ENCODE data around the gene TBC1D1.

The TBC1D1 gene

GRCh38 chr4:37865450-37865849 lies 25.4 kb upstream of the TBC1D1 start:
- Histone ChIP-seq H3K4me3 (ENCODE audit: low read length) (no peak overlapping the region), H3K79me2 (ENCODE audit: low read length) (no peaks in the 10 kb centered on the region), H3K27me3 (replicated peaks; ENCODE audit: insufficient read depth, low read length) (no peaks in the 10 kb centered on the region), H3K27ac (ENCODE audit: low read length) (no peak overlapping the region), H2AFZ (ENCODE audit: low read length) (no peak overlapping the region), H3K9me3 (replicated peaks; ENCODE audit: insufficient read depth, low read length) (no peaks in the 10 kb centered on the region), H3K9ac (ENCODE audit: low read length) (no peak overlapping the region), H3K9me2 (replicated peaks; ENCODE audit: insufficient read depth, low read length) (no peaks in the 10 kb centered on the region), H3F3A (ENCODE audit: insufficient read depth, low read length) (no peaks in the 10 kb centered on the region), H4K20me1 (ENCODE audit: insufficient read depth, low read length) (no peaks in the 10 kb centered on the region), H3K4me1 (ENCODE audit: low read length) (no peaks in the 10 kb centered on the region), H3K36me3 (replicated peaks; ENCODE audit: insufficient read depth, low read length) (no peaks in the 10 kb centered on the region), H3K4me2 (ENCODE audit: low read depth, low read length) (no peak overlapping the region)
- DNase-seq: no peak
- TF ChIP-seq CTCF (IDR thresholded peaks at IDR 0.05; ENCODE audit: low read length) (no peak), EZH2phosphoT487 (IDR thresholded peaks at IDR 0.05; ENCODE audit: low read length) (no peak), EZH2 (optimal IDR thresholded peaks at IDR 0.05; ENCODE audit: low read depth, low read length) (no peak)

- Histone ChIP-seq H3K36me3 (replicated peaks; ENCODE audit: insufficient read depth, low read length) (no peaks in the 10 kb centered on the region), H3K27me3 (replicated peaks; ENCODE audit: insufficient read depth, low read length) (no peaks in the 10 kb centered on the region), H3K79me2 (ENCODE audit: low read length) (no peaks in the 10 kb centered on the region), H3K4me2 (ENCODE audit: low read depth, low read length) (no peak overlapping the region), H3K4me3 (ENCODE audit: low read length) (no peak overlapping the region), H2AFZ (ENCODE audit: low read length) (no peak overlapping the region), H3K9ac (ENCODE audit: low read length) (no peak overlapping the region), H4K20me1 (ENCODE audit: insufficient read depth, low read length) (no peaks in the 10 kb centered on the region), H3K4me1 (ENCODE audit: low read length) (peaks cover 3% of the 10 kb centered on the region), H3F3A (ENCODE audit: insufficient read depth, low read length) (no peaks in the 10 kb centered on the region), H3K27ac (ENCODE audit: low read length) (no peak overlapping the region), H3K9me3 (replicated peaks; ENCODE audit: insufficient read depth, low read length) (no peaks in the 10 kb centered on the region), H3K9me2 (replicated peaks; ENCODE audit: insufficient read depth, low read length) (no peaks in the 10 kb centered on the region)
- TF ChIP-seq CTCF (IDR thresholded peaks at IDR 0.05; ENCODE audit: low read length): no peak
- no peak for TF ChIP-seq EZH2 (optimal IDR thresholded peaks at IDR 0.05; ENCODE audit: low read depth, low read length)
- no peak for TF ChIP-seq EZH2phosphoT487 (IDR thresholded peaks at IDR 0.05; ENCODE audit: low read length)
- DNase-seq: no peak
Measured at GRCh38 chr4:37867102-37867501, 23.8 kb upstream of the TBC1D1 start.

GRCh38 chr4:37868238-37868637 lies 22.6 kb upstream of the TBC1D1 start:
- H3K79me2 ChIP-seq (ENCODE audit: low read length): no peaks in the 10 kb centered on the region
- DNase-seq: no peak
- no peaks in the 10 kb centered on the region for H3K9me2 ChIP-seq (replicated peaks; ENCODE audit: insufficient read depth, low read length)
- H3K36me3 ChIP-seq (replicated peaks; ENCODE audit: insufficient read depth, low read length): no peaks in the 10 kb centered on the region
- no peak overlapping the region for H3K4me2 ChIP-seq (ENCODE audit: low read depth, low read length)
- no peak overlapping the region for H3K4me3 ChIP-seq (ENCODE audit: low read length)
- no peaks in the 10 kb centered on the region for H4K20me1 ChIP-seq (ENCODE audit: insufficient read depth, low read length)
- TF ChIP-seq EZH2 (optimal IDR thresholded peaks at IDR 0.05; ENCODE audit: low read depth, low read length): no peak
- TF ChIP-seq CTCF (IDR thresholded peaks at IDR 0.05; ENCODE audit: low read length): no peak
- TF ChIP-seq EZH2phosphoT487 (IDR thresholded peaks at IDR 0.05; ENCODE audit: low read length): no peak
- no peak overlapping the region for H2AFZ ChIP-seq (ENCODE audit: low read length)
- H3K9ac ChIP-seq (ENCODE audit: low read length): no peak overlapping the region
- no peaks in the 10 kb centered on the region for H3F3A ChIP-seq (ENCODE audit: insufficient read depth, low read length)
- no peaks in the 10 kb centered on the region for H3K27me3 ChIP-seq (replicated peaks; ENCODE audit: insufficient read depth, low read length)
- H3K4me1 ChIP-seq (ENCODE audit: low read length): peaks cover 10% of the 10 kb centered on the region
- no peak overlapping the region for H3K27ac ChIP-seq (ENCODE audit: low read length)
- no peaks in the 10 kb centered on the region for H3K9me3 ChIP-seq (replicated peaks; ENCODE audit: insufficient read depth, low read length)

Measured in MM.1S (cell line).